ENCODE measurements around the gene ZNF555.
"Not testable (repeated sequence)": the region's sequence is repeated elsewhere in the genome, so short reads cannot be mapped to it uniquely, and the experiment has no call there.

The ZNF555 gene

DNA sequence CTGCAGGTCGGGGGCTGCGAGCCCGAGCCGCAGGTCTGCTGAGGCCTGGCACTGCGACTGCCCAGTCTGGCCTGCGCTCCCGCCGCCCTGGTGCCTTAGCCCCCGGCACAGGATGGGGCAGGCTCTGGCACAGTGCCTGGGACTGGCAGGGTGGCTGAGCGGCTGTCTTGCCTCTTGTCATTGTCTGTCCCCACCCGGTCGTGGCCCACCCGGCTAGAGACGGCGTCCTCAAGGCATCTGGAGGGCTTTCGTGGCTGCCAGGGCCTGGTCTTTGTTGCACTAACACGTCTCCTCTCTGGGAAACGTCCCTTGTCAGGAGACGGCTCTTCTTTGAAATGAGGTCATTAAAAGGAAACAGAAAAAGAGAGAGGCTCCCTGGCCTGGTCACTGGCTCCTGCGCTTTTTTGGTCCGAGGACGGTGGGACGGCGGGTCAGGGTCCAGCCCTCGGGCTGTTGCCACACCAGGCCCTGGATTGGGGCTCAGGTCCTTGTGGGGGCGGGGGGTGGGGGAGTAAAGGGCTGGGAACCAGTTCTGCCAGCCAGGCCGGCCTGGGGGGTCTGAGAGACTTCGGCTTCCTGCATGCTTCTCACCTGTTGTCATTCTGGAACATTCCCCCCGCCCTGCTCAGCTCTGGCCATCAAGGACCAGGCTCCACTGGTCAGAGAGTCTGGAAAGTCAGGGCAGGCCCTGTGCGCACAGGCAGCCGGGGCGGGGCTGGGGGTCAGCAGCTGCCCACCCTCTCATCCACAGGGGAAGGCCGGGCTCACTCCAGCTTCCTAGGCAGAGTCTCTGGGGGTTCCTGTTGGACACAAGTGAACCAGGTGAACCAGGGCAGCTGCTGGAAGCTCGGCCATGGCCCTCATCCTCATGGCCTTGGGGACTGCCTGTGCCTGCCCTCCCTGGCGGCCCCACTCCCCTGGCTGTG lies 27.8 kb upstream of the ZNF555 start:
- DNase-seq (ENCODE audit: low read depth): no peak
- TF ChIP-seq, protein P1, sequence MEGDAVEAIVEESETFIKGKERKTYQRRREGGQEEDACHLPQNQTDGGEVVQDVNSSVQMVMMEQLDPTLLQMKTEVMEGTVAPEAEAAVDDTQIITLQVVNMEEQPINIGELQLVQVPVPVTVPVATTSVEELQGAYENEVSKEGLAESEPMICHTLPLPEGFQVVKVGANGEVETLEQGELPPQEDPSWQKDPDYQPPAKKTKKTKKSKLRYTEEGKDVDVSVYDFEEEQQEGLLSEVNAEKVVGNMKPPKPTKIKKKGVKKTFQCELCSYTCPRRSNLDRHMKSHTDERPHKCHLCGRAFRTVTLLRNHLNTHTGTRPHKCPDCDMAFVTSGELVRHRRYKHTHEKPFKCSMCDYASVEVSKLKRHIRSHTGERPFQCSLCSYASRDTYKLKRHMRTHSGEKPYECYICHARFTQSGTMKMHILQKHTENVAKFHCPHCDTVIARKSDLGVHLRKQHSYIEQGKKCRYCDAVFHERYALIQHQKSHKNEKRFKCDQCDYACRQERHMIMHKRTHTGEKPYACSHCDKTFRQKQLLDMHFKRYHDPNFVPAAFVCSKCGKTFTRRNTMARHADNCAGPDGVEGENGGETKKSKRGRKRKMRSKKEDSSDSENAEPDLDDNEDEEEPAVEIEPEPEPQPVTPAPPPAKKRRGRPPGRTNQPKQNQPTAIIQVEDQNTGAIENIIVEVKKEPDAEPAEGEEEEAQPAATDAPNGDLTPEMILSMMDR (IDR thresholded peaks at IDR 0.05; ENCODE audit: low read depth, low read length): no peak
- TF ChIP-seq MYC (IDR thresholded peaks at IDR 0.05; ENCODE audit: low read depth, low read length): no peak
- TF ChIP-seq, protein P2, sequence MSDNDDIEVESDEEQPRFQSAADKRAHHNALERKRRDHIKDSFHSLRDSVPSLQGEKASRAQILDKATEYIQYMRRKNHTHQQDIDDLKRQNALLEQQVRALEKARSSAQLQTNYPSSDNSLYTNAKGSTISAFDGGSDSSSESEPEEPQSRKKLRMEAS (IDR thresholded peaks at IDR 0.05; ENCODE audit: low read depth, low read length): no peak
- no peak for TF ChIP-seq POLR2A (IDR thresholded peaks at IDR 0.05; ENCODE audit: extremely low read depth, insufficient read length)
- H3K4me3 ChIP-seq (ENCODE audit: low read depth, low read length): no peak overlapping the region

DNA sequence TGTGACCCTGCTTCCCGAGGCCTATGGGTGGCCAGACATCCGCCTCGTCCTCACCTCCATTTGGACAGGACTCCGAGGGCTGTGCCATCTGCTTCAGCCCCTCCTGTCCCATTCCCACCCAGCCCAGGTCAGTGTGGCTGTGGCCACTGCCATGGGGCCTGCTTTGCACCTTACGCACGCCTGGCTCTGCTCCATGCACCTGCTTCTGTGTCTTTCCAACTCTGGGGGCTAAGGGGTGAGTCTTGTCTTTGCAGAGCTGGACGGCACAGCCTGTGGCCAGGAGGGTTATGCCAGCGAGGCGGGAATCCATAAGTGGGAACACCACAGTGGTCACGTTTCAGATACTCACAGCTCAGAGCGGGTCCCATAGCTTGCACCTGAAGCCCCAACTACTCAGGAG lies 26.8 kb upstream of the ZNF555 start:
- no peak overlapping the region for H3K4me3 ChIP-seq (ENCODE audit: low read depth, low read length)
- no peak for DNase-seq (ENCODE audit: low read depth)
- TF ChIP-seq, protein P1 (IDR thresholded peaks at IDR 0.05; ENCODE audit: low read depth, low read length): no peak
- no peak for TF ChIP-seq POLR2A (IDR thresholded peaks at IDR 0.05; ENCODE audit: extremely low read depth, insufficient read length)
- TF ChIP-seq, protein P2 (IDR thresholded peaks at IDR 0.05; ENCODE audit: low read depth, low read length): no peak
- TF ChIP-seq MYC (IDR thresholded peaks at IDR 0.05; ENCODE audit: low read depth, low read length): no peak

DNA sequence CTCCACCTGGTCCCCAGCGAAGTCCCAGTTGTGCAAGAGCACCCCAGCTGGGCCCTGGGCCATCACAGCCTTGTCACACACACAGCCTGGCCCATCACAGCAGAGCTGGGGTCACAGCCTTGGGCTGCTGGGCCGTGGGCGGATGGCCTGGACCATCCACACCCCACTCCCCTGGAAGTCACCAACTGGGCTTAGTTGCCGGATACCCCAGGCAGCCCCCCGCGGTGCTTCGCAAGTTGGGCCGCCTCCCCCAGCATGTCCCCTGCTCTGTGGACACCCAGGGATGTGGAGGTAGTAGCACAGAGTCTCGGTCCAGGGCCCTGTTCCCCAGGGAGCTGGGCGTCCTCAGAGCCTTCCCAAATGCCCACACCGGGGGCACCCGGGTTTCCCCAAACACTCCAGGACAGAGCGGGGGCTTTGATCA lies 26.1 kb upstream of the ZNF555 start:
- TF ChIP-seq MYC (IDR thresholded peaks at IDR 0.05; ENCODE audit: low read depth, low read length) (no peak), POLR2A (IDR thresholded peaks at IDR 0.05; ENCODE audit: extremely low read depth, insufficient read length) (no peak)
- TF ChIP-seq, protein P2 (IDR thresholded peaks at IDR 0.05; ENCODE audit: low read depth, low read length): no peak
- TF ChIP-seq, protein P1 (IDR thresholded peaks at IDR 0.05; ENCODE audit: low read depth, low read length): no peak
- DNase-seq (ENCODE audit: low read depth): no peak
- no peak overlapping the region for H3K4me3 ChIP-seq (ENCODE audit: low read depth, low read length)

DNA sequence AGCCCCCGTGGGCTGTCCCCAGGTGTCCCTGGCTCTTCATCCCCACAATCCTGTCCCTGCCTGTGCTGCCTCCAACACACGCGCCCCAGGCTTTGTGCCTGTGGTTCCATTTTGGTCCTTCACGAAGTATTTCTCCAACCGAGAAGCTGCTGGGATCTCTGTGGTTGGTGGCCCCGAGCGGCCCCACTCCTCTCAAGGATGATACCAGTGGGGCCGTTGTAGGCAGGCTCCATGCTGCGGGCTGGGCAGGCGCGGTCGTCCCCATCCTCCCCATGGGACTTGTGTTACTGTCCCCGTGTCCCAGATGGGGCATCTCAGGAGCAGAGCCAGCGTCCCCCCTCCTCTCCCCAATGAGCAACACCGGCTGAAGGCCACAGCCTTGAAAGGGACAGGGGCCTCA lies 25.4 kb upstream of the ZNF555 start:
- H3K4me3 ChIP-seq (ENCODE audit: low read depth, low read length): no peak overlapping the region
- no peak for TF ChIP-seq MYC (IDR thresholded peaks at IDR 0.05; ENCODE audit: low read depth, low read length)
- TF ChIP-seq, protein P2 (IDR thresholded peaks at IDR 0.05; ENCODE audit: low read depth, low read length): no peak
- TF ChIP-seq, protein P1 (IDR thresholded peaks at IDR 0.05; ENCODE audit: low read depth, low read length): no peak
- no peak for TF ChIP-seq POLR2A (IDR thresholded peaks at IDR 0.05; ENCODE audit: extremely low read depth, insufficient read length)
- DNase-seq (ENCODE audit: low read depth): no peak

DNA sequence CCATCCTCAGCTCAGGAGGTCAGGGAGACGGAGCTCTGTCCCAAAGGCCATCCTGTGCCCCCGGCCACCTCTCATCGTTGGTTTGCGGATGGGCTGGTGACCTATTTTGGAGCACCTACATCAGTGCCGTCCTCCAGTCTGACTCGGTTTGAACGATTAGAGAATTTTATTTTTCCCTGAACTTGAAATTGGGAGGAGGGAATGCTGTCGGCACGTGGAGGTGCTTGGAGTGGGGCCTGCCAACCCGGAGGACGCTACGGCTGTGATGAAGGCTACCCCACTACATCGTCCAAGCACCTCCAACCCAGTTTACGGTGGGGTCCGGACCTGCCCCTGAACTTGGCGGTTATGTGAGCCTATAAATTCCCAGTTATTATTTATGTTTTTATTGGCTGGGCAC lies 24.6 kb upstream of the ZNF555 start:
- H3K4me3 ChIP-seq (ENCODE audit: low read depth, low read length): no peak overlapping the region
- no peak for DNase-seq (ENCODE audit: low read depth)
- TF ChIP-seq, protein P2 (IDR thresholded peaks at IDR 0.05; ENCODE audit: low read depth, low read length): no peak
- TF ChIP-seq MYC (IDR thresholded peaks at IDR 0.05; ENCODE audit: low read depth, low read length) (no peak), POLR2A (IDR thresholded peaks at IDR 0.05; ENCODE audit: extremely low read depth, insufficient read length) (no peak)

DNA sequence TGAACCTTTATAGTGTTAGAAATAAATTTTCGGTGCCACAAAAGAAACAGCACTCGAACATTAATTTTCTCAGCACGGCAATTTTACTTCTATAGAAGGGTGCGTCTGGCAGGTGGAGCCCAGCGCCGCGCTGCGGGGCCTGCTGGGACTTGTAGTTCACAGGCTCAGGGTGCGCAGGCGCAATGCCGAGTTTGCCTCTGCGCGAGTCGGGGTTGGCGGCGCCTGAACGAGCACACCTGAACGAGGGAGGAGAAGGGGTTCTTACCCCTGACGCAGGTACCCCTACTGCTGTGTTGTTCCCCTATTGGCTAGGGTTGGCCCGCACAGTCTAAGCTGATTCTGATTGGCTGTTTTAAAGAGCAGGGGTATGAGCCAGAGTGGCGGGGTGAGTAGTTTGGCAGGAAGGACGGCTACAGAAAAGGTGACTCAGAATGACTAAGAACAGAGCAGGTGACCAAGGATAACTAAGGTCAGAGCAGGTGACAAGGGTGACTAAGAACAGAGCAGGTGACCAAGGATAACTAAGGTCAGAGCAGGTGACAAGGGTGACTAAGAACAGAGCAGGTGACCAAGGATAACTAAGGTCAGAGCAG lies 23.9 kb upstream of the ZNF555 start:
- not testable (repeated sequence) for DNase-seq (ENCODE audit: low read depth); H3K4me3 ChIP-seq (ENCODE audit: low read depth, low read length)
